ENCODE results near the gene CNDP1. TPM values are rescaled to one million over a fixed set of nuclear protein-coding genes. Genes with fewer than 3 reads are reported as not detected.

Gene CNDP1
- total RNA-seq, 2 experiments from 2014 or later = not detected

- Mint-ChIP-seq H3K9me3 (peaks cover 12% of the 10 kb centered on the region), H3K27me3 (peaks cover 12% of the 10 kb centered on the region), H3K4me3 (no peak overlapping the region), H3K36me3 (ENCODE audit: low read depth) (no peaks in the 10 kb centered on the region), H3K27ac (no peak overlapping the region), H3K4me1 (no peaks in the 10 kb centered on the region)
- CTCF ChIA-PET = no interaction called here
- POLR2A ChIA-PET = no interaction called here
- DNase-seq = no peak
Observed at GRCh38 chr18:74567822-74568221, 33.5 kb downstream of the CNDP1 start.

- Mint-ChIP-seq H3K27ac (no peak overlapping the region), H3K4me1 (no peaks in the 10 kb centered on the region), H3K27me3 (peaks cover 12% of the 10 kb centered on the region), H3K9me3 (peaks cover 12% of the 10 kb centered on the region), H3K4me3 (no peak overlapping the region), H3K36me3 (ENCODE audit: low read depth) (no peaks in the 10 kb centered on the region)
- CTCF ChIA-PET = interaction anchor here (0.7 kb wide), 1 partner anchor 12 kb away, joined by 3 read pairs; no protein-coding TSS in a partner anchor
- POLR2A ChIA-PET = no interaction called here
- DNase-seq = no peak
Observed at GRCh38 chr18:74569401-74569800, 35.1 kb downstream of the CNDP1 start.

GRCh38 chr18:74570266-74570665, 36.0 kb downstream of the CNDP1 start:
- peaks cover 9% of the 10 kb centered on the region for H3K27me3 Mint-ChIP-seq
- no peaks in the 10 kb centered on the region for H3K4me1 Mint-ChIP-seq
- H3K27ac Mint-ChIP-seq = no peak overlapping the region
- DNase-seq = no peak
- no peak overlapping the region for H3K4me3 Mint-ChIP-seq
- no peaks in the 10 kb centered on the region for H3K36me3 Mint-ChIP-seq (ENCODE audit: low read depth)
- ChIA-PET CTCF (interaction anchor here (0.7 kb wide), 1 partner anchor 13 kb away, joined by 3 read pairs; no protein-coding TSS in a partner anchor), POLR2A (no interaction called here)
- peaks cover 12% of the 10 kb centered on the region for H3K9me3 Mint-ChIP-seq

- H3K4me1 Mint-ChIP-seq = no peaks in the 10 kb centered on the region
- DNase-seq = no peak
- POLR2A ChIA-PET = no interaction called here
- peaks cover 5% of the 10 kb centered on the region for H3K9me3 Mint-ChIP-seq
- no peaks in the 10 kb centered on the region for H3K36me3 Mint-ChIP-seq (ENCODE audit: low read depth)
- H3K27me3 Mint-ChIP-seq = peaks cover 10% of the 10 kb centered on the region
- no peak overlapping the region for H3K4me3 Mint-ChIP-seq
- CTCF ChIA-PET = interaction anchor here (0.9 to 1.0 kb wide), 2 partner anchors 22 to 122 kb away, joined by 3 read pairs; no protein-coding TSS in a partner anchor
- H3K27ac Mint-ChIP-seq = no peak overlapping the region
Observed at GRCh38 chr18:74571895-74572680, 37.8 kb downstream of the CNDP1 start.

- Mint-ChIP-seq H3K4me3 (no peak overlapping the region), H3K27me3 (peaks cover 13% of the 10 kb centered on the region), H3K9me3 (no peaks in the 10 kb centered on the region), H3K4me1 (no peaks in the 10 kb centered on the region), H3K36me3 (ENCODE audit: low read depth) (no peaks in the 10 kb centered on the region), H3K27ac (no peak overlapping the region)
- CTCF ChIA-PET = interaction anchor here (0.9 to 1.1 kb wide), 2 partner anchors 10 to 123 kb away, joined by 3 to 4 read pairs; no protein-coding TSS in a partner anchor
- POLR2A ChIA-PET = no interaction called here
- DNase-seq = no peak
Observed at GRCh38 chr18:74573053-74573452, 38.8 kb downstream of the CNDP1 start.

- ChIA-PET POLR2A (no interaction called here), CTCF (no interaction called here)
- Mint-ChIP-seq H3K27me3 (peaks cover 6% of the 10 kb centered on the region), H3K9me3 (no peaks in the 10 kb centered on the region), H3K4me3 (no peak overlapping the region), H3K36me3 (ENCODE audit: low read depth) (no peaks in the 10 kb centered on the region), H3K27ac (no peak overlapping the region), H3K4me1 (no peaks in the 10 kb centered on the region)
- DNase-seq = no peak
Observed at GRCh38 chr18:74574916-74575315, 40.6 kb downstream of the CNDP1 start.

GRCh38 chr18:74577019-74577418, 42.7 kb downstream of the CNDP1 start:
- H3K27me3 Mint-ChIP-seq = peaks cover 8% of the 10 kb centered on the region
- H3K4me1 Mint-ChIP-seq = no peaks in the 10 kb centered on the region
- no peak overlapping the region for H3K27ac Mint-ChIP-seq
- CTCF ChIA-PET = no interaction called here
- H3K9me3 Mint-ChIP-seq = no peaks in the 10 kb centered on the region
- H3K4me3 Mint-ChIP-seq = no peak overlapping the region
- POLR2A ChIA-PET = no interaction called here
- no peaks in the 10 kb centered on the region for H3K36me3 Mint-ChIP-seq (ENCODE audit: low read depth)
- DNase-seq = no peak

GRCh38 chr18:74579496-74580065, 45.3 kb downstream of the CNDP1 start:
- Mint-ChIP-seq H3K9me3 (no peaks in the 10 kb centered on the region), H3K4me3 (no peak overlapping the region), H3K36me3 (ENCODE audit: low read depth) (no peaks in the 10 kb centered on the region), H3K27me3 (peaks cover 10% of the 10 kb centered on the region), H3K4me1 (no peaks in the 10 kb centered on the region), H3K27ac (no peak overlapping the region)
- no peak for DNase-seq
- CTCF ChIA-PET = no interaction called here
- POLR2A ChIA-PET = no interaction called here

GRCh38 chr18:74582642-74583041, 48.3 kb downstream of the CNDP1 start:
- POLR2A ChIA-PET = no interaction called here
- Mint-ChIP-seq H3K4me3 (no peak overlapping the region), H3K27ac (no peak overlapping the region), H3K4me1 (no peaks in the 10 kb centered on the region), H3K9me3 (no peaks in the 10 kb centered on the region), H3K27me3 (peaks cover 26% of the 10 kb centered on the region), H3K36me3 (ENCODE audit: low read depth) (no peaks in the 10 kb centered on the region)
- no peak for DNase-seq
- CTCF ChIA-PET = interaction anchor here (1.1 to 1.5 kb wide), 2 partner anchors 9 to 21 kb away, joined by 3 to 4 read pairs; no protein-coding TSS in a partner anchor

- CTCF ChIA-PET = interaction anchor here (2.0 kb wide), 1 partner anchor 9 kb away, joined by 5 read pairs; no protein-coding TSS in a partner anchor
- Mint-ChIP-seq H3K27me3 (peaks cover 27% of the 10 kb centered on the region), H3K27ac (no peak overlapping the region), H3K9me3 (no peaks in the 10 kb centered on the region), H3K36me3 (ENCODE audit: low read depth) (peaks cover 4% of the 10 kb centered on the region), H3K4me1 (no peaks in the 10 kb centered on the region), H3K4me3 (no peak overlapping the region)
- no peak for DNase-seq
- POLR2A ChIA-PET = no interaction called here
Observed at GRCh38 chr18:74587441-74587840, 53.1 kb downstream of the CNDP1 start.

- Mint-ChIP-seq H3K27ac (no peak overlapping the region), H3K36me3 (ENCODE audit: low read depth) (peaks cover 15% of the 10 kb centered on the region), H3K4me1 (peaks cover 5% of the 10 kb centered on the region), H3K4me3 (no peak overlapping the region), H3K9me3 (peaks cover 5% of the 10 kb centered on the region), H3K27me3 (peaks cover 27% of the 10 kb centered on the region)
- CTCF ChIA-PET = interaction anchor here (2.0 kb wide), 1 partner anchor 8 kb away, joined by 5 read pairs; no protein-coding TSS in a partner anchor
- POLR2A ChIA-PET = no interaction called here
- no peak for DNase-seq
Observed at GRCh38 chr18:74589021-74589420, 54.7 kb downstream of the CNDP1 start.

- Mint-ChIP-seq H3K36me3 (ENCODE audit: low read depth) (peaks cover 20% of the 10 kb centered on the region), H3K4me3 (no peak overlapping the region), H3K9me3 (peaks cover 5% of the 10 kb centered on the region), H3K4me1 (peaks cover 10% of the 10 kb centered on the region), H3K27ac (no peak overlapping the region), H3K27me3 (peaks cover 23% of the 10 kb centered on the region)
- no peak for DNase-seq
- ChIA-PET CTCF (no interaction called here), POLR2A (no interaction called here)
Observed at GRCh38 chr18:74589811-74590210, 55.5 kb downstream of the CNDP1 start.

- no peak for DNase-seq
- ChIA-PET CTCF (no interaction called here), POLR2A (no interaction called here)
- H3K4me1 Mint-ChIP-seq = peaks cover 19% of the 10 kb centered on the region
- H3K36me3 Mint-ChIP-seq (ENCODE audit: low read depth) = peaks cover 29% of the 10 kb centered on the region
- no peak overlapping the region for H3K4me3 Mint-ChIP-seq
- H3K27ac Mint-ChIP-seq = no peak overlapping the region
- H3K27me3 Mint-ChIP-seq = peaks cover 18% of the 10 kb centered on the region
- H3K9me3 Mint-ChIP-seq = peaks cover 5% of the 10 kb centered on the region
Observed at GRCh38 chr18:74590671-74591070, 56.4 kb downstream of the CNDP1 start.

All from activated CD4-positive, alpha-beta T cell treated with anti-CD3 and anti-CD28 coated beads, Interleukin-2, amount 10 ng/mL, durations not matched to agents 7 days and 5 days (primary cell).